Breast epithelium (tissue), 4 donors: ENCODE data around the gene FCHO2. TPM values are rescaled to one million over a fixed set of nuclear protein-coding genes. Genes with fewer than 3 reads are reported as not detected.

Experiments
- DNase-seq, 2 donors: peaks; one replicate each; pipeline ENCODE4 v3.0.0-alpha.2; 2019; ENCODE audit warnings: low spot score in 2 of 2
- H3K27ac ChIP-seq, 2 donors: fragments of 200-600 bp; sonication (generic) in 1 of 2; one replicate each; pipeline ENCODE4 v1.5.1; 2016 to 2019; ENCODE audit warnings: mild to moderate bottlenecking in 1 of 2
- H3K27me3 ChIP-seq, 2 donors: fragments of 200-600 bp; sonication (generic) in 1 of 2; one replicate each; pipeline versions ENCODE4 v1.5.1 to v1.6.0; 2017 to 2019; ENCODE audit warnings: control low read depth in 1 of 2, mild to moderate bottlenecking in 1 of 2
- H3K36me3 ChIP-seq: fragments of 200-600 bp; one replicate; pipeline ENCODE4 v1.5.1; 2019
- H3K4me1 ChIP-seq, 2 donors: fragments of 200-600 bp; sonication (generic); one replicate each; pipeline ENCODE4 v1.5.1; 2016 to 2019; ENCODE audit warnings: control low read depth in 1 of 2
- H3K4me3 ChIP-seq, 3 donors: fragments of 200-600 bp; sonication (generic); 1 replicate in 2 of 3; 2 replicates in 1 of 3; pipeline ENCODE4 v1.5.1; 2016 to 2019; ENCODE audit warnings: mild to moderate bottlenecking in 3 of 3, moderate library complexity in 2 of 3
- H3K9me3 ChIP-seq, 2 donors: fragments of 200-600 bp; sonication (generic) in 1 of 2; one replicate each; pipeline ENCODE4 v1.5.1; 2016 to 2019; ENCODE audit warnings: control low read depth in 1 of 2
- POLR2A ChIP-seq: fragments of 450-650 bp; IDR thresholded peaks from one replicate; pipeline ENCODE4 v1.6.1; 2016; ENCODE audit warnings: antibody characterized with exemption, mild to moderate bottlenecking, moderate library complexity
- POLR2AphosphoS5 ChIP-seq, 3 donors: sonication (generic); formaldehyde crosslinking; IDR thresholded peaks; one replicate each; pipeline ENCODE4 v1.6.1; 2017; ENCODE audit warnings: antibody characterized with exemption in 3 of 3
- intact Hi-C: fragments of 100-400 bp; cut with DNase I; formaldehyde crosslinking; loops from one replicate; pipeline ENCODE4 v1.15.1; 2023; ENCODE audit warnings: low total_unique reads
- total RNA-seq, 3 donors: library from RNA; depleted of rRNA; stranded (reverse); fragments of >200 nt; gene quantifications; one replicate each; pipeline ENCODE4 v1.1.0, GENCODE V29; 2016
- TF ChIP-seq, protein P1 (sequence below), 3 donors: fragments of 450-650 bp; IDR thresholded peaks; one replicate each; pipeline ENCODE4 v1.5.1; 2016 to 2017; ENCODE audit warnings: antibody characterized with exemption in 3 of 3, mild to moderate bottlenecking in 3 of 3, moderate library complexity in 3 of 3

The FCHO2 gene
- total RNA-seq, 3 donors from 2014 or later = 30.5 to 58.8 (median 46.7) TPM

DNA sequence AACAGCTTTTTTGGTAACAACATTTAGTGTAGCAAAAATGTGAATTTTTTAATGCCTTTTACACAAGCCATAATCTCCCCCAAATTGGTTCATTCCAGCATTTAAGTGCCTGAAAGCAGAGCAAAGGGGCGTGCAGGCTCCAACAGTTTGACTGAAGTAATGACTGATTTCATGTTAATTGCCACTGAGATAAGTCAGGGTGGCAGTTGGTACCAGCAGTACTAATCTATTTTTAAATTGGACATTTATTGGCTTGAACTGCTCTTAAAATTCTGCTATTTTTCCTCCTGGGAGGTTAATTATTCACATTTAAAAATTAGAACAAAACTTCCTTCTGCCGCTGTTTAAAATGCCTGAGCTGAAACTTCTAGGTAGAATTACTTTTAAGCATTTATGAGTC, 176.9 kb downstream of the FCHO2 start:
- TF ChIP-seq POLR2A = no peak
- TF ChIP-seq POLR2AphosphoS5 (IDR thresholded peaks at IDR 0.05) = no peak
- TF ChIP-seq, protein P1, sequence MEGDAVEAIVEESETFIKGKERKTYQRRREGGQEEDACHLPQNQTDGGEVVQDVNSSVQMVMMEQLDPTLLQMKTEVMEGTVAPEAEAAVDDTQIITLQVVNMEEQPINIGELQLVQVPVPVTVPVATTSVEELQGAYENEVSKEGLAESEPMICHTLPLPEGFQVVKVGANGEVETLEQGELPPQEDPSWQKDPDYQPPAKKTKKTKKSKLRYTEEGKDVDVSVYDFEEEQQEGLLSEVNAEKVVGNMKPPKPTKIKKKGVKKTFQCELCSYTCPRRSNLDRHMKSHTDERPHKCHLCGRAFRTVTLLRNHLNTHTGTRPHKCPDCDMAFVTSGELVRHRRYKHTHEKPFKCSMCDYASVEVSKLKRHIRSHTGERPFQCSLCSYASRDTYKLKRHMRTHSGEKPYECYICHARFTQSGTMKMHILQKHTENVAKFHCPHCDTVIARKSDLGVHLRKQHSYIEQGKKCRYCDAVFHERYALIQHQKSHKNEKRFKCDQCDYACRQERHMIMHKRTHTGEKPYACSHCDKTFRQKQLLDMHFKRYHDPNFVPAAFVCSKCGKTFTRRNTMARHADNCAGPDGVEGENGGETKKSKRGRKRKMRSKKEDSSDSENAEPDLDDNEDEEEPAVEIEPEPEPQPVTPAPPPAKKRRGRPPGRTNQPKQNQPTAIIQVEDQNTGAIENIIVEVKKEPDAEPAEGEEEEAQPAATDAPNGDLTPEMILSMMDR (IDR thresholded peaks at IDR 0.05) = no peak
- Histone ChIP-seq H3K4me1 (no peaks in the 10 kb centered on the region), H3K36me3 (no peaks in the 10 kb centered on the region), H3K9me3 (no peaks in the 10 kb centered on the region), H3K27me3 (peaks cover 0 to 7% of the 10 kb centered on the region in 2 donors), H3K27ac (no peak overlapping the region), H3K4me3 (no peak overlapping the region)
- DNase-seq = no peak
- intact Hi-C loops = no loop called here

DNA sequence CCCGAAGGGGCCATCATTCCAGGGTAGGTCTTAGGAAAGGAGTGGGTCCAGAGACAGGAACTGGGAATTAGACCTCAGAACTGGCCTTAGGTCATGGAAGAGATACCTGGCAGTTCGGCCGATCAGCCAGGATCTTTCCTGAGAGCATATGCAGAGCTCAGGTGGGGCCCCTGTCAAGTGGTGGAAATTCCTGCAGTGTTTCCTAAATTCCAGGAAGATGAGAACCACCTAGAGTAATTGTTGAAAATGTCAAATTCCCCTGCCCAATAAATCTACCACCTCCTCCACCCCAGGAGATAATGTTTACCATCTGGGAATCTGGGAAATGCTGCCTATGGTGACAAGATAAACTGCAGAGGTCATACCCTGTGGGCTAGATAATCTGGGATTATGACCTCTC, 179.2 kb downstream of the FCHO2 start:
- DNase-seq = no peak
- TF ChIP-seq POLR2A = no peak
- TF ChIP-seq POLR2AphosphoS5 (IDR thresholded peaks at IDR 0.05) = no peak
- TF ChIP-seq, protein P1 (IDR thresholded peaks at IDR 0.05) = no peak
- Histone ChIP-seq H3K36me3 (no peaks in the 10 kb centered on the region), H3K9me3 (no peaks in the 10 kb centered on the region), H3K27ac (no peak overlapping the region), H3K4me1 (no peaks in the 10 kb centered on the region), H3K27me3 (peaks cover 0 to 7% of the 10 kb centered on the region in 2 donors), H3K4me3 (no peak overlapping the region)
- intact Hi-C loops = no loop called here

DNA sequence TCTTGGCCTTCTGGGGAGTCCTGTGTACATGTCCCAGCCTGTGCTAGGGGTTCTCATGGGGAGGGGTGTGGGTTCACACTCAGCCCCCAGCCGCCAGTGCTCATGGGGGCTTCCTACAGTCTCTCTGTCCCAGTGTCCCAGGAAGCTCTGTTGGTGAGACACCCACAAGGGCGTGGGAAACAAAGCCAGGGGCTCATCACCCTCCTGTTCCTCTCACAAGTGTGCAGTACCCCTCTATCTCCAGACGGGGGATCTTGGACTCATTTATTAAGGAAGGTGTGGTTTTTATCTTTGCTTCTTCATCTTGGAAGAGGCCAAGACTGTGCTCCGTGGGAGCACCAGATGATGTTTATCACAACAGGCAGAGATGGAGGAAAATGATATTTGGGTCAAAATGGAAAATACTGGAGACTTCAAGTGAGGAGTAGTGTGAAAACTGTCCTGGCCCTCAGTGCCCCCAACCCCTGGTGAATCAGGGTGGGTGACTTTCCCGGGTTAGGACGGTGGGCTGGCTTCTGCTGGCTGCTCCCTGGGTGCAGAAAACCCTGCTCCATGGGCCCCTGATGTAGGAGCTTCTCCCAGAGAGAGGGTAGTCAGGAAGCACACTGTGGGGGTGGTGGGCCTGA, 179.7 kb downstream of the FCHO2 start:
- Histone ChIP-seq H3K9me3 (no peaks in the 10 kb centered on the region), H3K4me3 (no peak overlapping the region), H3K4me1 (no peaks in the 10 kb centered on the region), H3K27ac (no peak overlapping the region), H3K27me3 (peaks cover 0 to 7% of the 10 kb centered on the region in 2 donors), H3K36me3 (no peaks in the 10 kb centered on the region)
- TF ChIP-seq POLR2AphosphoS5 (IDR thresholded peaks at IDR 0.05) = no peak
- TF ChIP-seq POLR2A = no peak
- TF ChIP-seq, protein P1 (IDR thresholded peaks at IDR 0.05) = no peak
- intact Hi-C loops = no loop called here
- DNase-seq = no peak

DNA sequence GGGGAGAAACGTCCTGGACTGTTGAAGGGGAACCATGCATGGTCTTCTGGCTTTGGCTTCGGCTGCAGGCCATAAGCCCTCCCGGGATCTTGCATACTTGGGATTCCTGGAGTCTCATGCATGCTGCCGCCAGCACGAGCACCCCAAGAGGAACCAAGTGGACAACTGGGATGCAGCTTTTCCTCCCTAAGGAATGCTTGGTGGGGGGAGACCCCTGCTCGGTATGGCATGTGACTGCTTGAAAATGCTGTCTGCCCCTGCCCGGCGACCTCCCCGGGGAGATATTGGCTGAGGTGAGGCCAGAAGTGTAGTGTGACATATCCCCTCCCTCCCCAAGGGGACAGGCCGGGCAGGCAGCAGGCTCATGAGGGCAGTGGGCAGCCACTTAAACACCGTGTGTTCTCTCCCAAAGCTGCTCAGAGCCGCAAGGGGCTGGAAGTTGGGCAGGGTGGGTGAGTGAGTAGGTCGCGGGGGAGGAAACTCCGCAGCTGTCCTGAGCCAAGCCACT, 180.3 kb downstream of the FCHO2 start:
- H3K9me3 ChIP-seq = no peaks in the 10 kb centered on the region
- intact Hi-C loops = no loop called here
- no peaks in the 10 kb centered on the region for H3K36me3 ChIP-seq
- H3K4me3 ChIP-seq = no peak overlapping the region
- H3K4me1 ChIP-seq = no peaks in the 10 kb centered on the region
- TF ChIP-seq POLR2A (no peak), POLR2AphosphoS5 (IDR thresholded peaks at IDR 0.05) (no peak)
- TF ChIP-seq, protein P1 (IDR thresholded peaks at IDR 0.05) = no peak
- H3K27me3 ChIP-seq = peaks cover 0 to 7% of the 10 kb centered on the region in 2 donors
- no peak overlapping the region for H3K27ac ChIP-seq
- DNase-seq = no peak
